Dedifferentiated amniotic fluid mesenchymal stem cell (primary cell): ENCODE data around the gene MRPL20.
"Not testable (repeated sequence)": the region's sequence is repeated elsewhere in the genome, so short reads cannot be mapped to it uniquely, and the experiment has no call there.

Source experiments
- DNase-seq: peaks from one replicate; pipeline ENCODE4 v3.0.0-alpha.2; 2016; ENCODE audit errors: extremely low spot score

MRPL20 gene

DNA sequence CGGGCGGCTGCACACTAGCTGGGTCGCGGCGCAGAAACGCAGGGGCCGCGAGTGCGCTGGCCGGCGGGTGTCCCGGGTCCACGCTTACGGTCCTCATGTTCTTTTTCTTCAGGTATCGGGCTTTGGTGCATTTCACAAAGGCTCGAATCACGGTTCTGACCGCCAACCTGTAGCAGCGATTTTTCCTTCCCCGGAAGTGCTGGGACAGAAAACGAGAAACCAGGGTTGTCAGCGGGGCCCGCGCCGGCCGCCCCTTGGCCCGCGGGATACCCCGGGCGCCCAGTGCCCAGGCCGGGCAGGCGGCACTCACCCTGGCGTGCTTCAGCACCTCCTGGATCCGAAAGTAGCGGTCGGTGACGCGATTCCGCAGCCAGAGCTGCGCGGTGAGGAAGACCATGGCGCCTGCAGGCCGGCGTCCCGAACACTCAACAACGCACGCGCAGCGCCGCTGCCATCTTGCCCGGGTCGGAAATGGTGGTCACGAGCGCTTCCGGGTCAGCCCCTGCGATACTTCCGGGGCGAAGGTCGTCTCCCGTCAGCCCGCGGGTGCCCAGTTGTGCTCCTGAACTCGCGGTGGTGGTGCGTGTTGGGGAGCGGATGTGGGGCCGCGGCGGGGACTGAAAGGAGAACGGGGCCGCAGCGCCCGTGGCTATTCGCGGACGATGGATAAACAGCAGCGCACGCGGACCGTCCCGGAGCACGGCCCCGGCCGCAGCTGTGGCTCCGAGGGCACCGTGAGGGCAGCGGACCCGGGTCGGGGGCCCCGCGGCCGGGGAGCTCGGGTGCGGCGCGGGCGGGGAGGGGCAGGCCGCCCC, at the start of gene MRPL20:
TSS of gene MRPL20 (minus strand) at position 473 of the 815 bp plus-strand sequence. CDS start at position 397, 76 bp downstream.
- peak; percentile 88 for DNase-seq

- not testable (repeated sequence) for DNase-seq
Measured at GRCh38 chr1:1456683-1457255, 49.7 kb upstream of the MRPL20 start.

- not testable (repeated sequence) for DNase-seq
Measured at GRCh38 chr1:1455934-1456333, 48.8 kb upstream of the MRPL20 start.

DNA sequence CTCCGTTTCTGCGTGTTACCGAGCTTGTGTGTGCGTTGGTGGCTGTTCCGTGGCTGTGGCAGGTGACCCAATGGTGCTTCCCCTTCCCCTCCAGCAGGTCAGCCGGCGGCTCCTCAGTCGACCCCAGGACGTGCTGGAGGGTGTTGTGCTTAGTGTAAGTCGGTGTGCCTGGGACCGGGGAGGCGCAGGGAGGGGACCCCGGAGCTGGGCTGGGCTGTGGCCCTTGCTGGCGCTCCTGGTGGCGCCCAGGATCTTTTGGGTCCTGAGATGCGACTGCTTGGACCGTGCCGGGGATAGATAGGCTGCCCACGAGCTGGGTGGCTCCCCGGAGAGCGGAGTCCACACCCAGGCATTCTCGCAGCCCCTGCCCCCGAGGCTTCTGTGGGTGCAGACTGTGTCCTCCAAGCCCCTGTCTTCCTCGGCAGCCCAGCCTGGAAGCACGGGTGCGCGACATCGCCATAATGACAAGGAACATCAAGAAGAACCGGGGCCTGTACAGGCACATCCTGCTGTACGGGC, 48.3 kb upstream of the MRPL20 start:
- no peak for DNase-seq

DNA sequence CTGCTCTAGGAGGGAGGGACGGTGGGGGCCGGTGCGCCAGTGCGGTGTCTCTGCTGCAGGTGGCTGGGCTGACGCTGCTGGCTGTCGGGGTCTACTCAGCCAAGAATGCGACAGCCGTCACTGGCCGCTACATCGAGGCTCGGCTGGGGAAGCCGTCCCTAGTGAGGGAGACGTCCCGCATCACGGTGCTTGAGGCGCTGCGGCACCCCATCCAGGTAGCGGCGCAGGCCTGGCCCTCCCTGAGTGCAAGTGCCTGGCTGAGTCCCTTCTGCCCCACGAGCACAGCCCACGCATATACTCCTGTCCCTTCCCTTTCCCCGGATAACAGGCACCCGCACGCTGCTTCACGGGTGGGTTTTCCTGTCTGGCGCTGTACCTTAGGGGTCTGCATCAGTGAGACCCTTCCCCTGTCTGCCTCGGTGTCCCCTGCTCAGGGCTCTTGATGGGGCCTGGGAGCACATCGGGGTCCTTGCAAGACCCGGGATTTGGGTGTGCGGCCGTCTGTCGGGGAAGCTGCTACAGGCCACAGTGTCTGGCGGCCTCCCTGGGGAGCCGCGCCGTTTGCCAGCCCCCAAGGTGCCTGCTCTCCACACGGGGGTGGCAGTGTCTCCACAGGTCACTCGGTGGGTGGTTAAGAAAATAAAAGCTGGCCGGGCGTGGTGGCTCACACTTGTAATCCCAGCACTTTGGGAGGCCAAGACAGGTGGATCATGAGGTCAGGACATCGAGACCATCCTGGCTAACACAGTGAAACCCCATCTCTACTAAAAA, 47.4 kb upstream of the MRPL20 start:
- DNase-seq, result not testable (repeated sequence)

DNA sequence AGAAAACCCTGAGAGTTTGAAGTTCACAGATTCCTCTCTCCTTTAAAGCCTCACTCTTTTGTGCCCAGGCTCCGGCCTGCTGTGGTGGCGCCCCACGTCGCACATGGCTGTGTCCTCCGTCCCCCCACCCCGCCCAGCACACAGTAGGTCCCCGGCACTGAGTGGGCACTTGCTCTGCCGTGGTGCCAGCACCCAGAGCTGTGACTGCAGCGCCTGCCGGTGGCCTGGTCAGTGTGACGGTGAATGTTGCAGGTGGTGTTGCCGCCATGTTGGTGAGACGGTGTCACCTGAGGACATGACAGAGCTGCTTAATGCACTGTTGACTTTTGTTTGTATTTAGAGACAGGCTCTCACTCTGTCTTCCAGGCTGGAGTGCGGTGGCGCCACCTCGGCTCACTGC, 45.8 kb upstream of the MRPL20 start:
- no peak for DNase-seq

DNA sequence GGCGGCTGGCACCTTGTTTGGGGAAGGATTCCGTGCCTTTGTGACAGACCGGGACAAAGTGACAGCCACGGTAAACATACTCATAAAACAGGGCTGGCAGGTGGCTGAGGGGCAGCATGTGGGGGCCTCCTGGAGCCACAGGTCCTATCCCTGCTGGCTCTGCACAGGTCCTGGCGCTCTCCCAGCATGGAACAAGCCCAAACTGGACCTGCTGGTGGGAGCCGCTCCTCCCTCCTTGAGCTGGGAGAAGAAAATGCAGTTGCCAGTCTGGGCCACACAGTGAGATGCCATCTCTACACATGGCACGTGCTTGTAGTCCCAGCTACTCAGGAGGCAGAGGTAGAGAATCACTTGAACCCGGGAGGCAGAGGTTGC, 45.3 kb upstream of the MRPL20 start:
- not testable (repeated sequence) for DNase-seq

- no peak for DNase-seq
Measured at GRCh38 chr1:1451696-1452364, 44.7 kb upstream of the MRPL20 start.

DNA sequence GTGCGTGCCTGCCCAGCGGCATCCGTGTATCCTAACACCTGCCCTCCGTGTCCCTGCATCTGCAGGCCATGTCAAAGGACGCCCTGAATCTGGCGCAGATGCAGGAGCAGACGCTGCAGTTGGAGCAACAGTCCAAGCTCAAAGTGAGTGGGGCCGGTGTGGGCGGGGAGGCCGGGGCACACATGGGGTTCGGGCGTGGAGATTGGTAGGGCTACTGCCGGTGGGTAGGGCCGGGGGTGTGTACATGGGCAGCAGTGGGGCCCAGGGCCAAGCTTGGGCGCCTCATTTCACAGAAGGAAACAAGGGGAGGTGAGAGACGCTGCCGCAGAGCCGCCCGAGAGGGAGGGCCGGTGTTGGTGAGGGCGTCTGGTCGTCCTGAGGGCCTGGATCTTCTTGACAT, 43.5 kb upstream of the MRPL20 start:
- DNase-seq, result not testable (repeated sequence)

DNA sequence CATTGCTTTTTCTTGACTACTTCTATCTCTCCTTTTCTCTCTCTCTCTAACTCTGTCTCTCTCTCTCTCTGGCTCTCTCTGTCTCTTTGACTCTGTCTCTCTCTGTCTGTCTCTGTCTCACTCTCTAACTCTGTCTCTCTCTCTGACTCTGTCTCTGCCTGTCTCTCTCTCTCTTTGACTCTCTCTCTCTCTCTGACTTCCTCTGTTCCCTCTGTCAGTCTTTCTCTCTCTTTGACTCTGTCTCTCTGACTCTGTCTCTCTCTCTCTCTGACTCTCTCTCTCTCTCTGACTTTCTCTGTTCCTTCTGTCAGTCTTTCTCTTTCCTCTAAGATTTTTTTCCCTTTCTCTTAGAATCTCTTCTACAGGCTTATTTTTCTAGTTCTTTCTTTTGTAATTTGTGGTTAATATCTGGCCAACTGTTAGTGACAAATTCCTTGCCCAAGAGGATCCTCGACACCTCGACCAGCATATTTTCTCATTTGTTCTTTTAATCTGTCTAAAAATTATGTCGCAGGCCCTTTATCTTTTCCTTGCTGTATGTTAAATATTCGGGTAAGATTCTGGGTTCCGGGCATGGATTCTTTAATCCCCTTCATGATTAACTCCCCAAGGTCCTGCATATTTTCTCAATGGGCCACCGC, 42.1 kb upstream of the MRPL20 start, which contains the start of gene ATAD3C:
TSS of gene ATAD3C (plus strand) at position 591 of the 641 bp plus-strand sequence. CDS start 995 bp downstream, outside the sequence.
- DNase-seq, result no peak

DNA sequence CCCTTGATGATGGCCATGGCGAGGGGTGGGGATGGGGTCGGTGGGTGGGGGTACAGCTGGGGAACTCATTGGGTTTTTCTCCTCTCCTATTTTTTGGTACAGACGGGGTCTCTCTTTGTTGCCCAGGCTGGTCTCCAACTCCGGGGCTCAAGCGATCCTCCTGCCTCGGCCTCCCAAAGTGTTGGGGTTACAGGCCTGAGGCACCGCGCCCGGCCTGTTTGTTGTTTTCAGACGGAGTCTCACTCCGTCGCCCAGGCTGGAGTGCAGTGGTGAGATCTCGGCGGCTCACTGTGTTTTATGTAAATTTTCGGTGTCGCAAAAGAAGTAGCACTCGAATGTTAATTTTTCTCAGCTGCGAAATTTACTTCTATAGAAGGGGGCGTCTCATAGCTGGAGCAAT, 39.5 kb upstream of the MRPL20 start:
- DNase-seq, result not testable (repeated sequence)

DNA sequence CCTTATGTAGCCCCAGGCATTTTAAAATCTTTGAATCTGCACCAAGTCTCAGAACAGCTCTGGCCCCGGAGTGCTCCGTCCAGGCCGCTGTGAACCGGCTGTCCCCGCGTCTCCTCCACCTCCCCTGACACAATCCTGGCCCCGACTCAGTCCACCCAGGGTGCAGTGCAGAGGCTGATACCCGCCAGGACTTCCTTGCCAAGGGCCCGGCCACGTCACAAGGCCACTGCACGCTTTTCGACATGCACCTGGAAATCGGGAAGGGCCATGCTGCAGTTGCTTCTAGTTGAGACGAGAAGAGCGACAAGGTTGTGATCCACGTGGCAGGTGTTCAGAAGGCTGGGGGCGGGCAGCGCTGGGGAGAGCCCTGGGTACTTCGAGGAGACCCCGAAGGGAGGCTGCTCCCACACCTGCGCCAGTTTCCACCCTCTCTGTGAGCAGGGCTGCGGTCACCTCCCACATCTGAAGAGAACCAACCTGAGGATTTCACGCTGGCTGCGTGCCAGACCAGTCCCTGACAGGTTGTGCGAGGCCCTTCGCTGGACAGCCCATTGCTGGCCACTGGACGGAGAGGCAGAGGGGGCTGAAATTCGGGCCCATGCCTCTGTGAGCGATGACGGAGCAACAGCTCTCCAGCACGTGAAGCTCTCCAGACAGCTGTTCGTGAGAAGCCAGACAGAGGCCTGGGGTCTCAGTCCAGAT, 35.1 kb upstream of the MRPL20 start:
- no peak for DNase-seq

DNA sequence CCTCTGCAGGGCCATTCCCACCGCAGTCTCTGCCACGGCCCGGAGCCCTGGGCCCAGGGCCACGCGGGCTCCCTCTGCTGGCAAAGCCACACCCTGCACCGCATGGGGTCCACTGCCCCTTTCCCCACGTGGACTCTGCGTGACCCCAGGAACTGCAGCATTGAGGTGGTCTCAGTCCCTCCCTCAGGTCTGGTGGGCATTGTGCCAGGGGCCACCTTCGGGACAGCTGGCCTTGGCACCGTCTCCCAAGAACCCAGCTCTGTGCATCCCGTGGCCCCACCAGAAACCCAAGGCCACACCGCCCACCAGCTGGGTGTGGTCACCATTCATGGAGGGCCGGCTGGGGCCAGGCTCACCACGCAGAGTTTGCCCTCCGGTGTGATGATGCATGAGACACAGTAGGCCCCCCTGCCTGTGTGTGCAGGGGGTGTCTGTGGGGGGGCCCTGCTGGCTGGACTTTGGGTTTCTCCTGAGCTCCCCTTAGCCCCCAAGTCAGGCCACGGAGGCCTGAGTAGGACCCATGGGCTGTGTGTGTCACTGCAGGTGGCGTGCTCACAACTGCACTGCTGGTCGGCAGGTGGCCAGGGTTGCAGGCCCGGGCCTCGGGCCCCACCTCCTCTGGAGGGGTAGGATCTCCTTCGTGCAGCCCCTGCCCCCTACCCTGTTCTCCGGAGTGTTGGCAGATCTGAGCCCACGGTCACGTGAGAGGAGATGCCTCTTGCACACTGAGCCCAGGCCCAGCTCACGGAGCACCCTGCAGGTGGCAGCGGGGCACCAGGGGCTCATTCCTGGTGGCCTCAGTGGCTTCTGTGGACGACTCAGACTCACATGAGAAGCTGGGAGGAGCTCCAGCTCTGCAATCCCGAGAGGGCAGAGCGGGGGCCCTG, 34.2 kb upstream of the MRPL20 start:
- DNase-seq, result no peak

DNA sequence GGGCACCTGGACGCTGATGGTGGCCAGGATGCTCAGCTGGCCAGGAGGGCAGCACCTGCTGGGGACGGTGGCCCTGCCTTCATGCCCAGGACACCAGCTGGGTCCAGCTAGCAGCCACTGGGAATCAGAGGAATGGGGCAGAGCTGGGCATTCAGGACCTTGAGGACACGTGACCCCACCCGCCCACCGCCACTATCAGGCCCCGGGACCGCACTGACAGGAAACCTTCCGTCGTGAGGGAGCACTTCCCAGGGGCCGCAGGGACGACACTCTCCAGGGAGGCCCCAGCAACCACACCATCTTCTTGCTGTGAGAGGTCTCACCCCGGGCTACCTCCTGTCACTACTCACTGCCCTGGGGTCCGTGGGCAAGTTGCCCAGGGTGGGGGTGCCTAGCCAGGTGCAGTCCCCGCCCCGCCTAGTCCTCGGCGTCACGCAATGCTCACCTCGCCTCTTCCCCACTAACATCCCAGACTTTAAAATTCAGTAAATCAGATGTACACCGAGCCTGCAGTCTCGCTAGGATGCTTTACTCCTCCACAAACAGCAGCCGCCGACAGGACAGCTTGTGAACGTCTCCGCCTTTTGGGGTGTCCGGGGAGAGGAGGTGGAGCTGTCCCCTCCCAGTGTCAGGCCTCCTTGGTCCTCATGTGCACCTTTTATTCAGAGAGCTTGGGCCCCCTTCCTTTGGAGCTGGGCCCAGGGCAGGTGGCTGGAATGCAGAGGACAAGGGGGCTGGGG, 33.3 kb upstream of the MRPL20 start:
- DNase-seq, result no peak

DNA sequence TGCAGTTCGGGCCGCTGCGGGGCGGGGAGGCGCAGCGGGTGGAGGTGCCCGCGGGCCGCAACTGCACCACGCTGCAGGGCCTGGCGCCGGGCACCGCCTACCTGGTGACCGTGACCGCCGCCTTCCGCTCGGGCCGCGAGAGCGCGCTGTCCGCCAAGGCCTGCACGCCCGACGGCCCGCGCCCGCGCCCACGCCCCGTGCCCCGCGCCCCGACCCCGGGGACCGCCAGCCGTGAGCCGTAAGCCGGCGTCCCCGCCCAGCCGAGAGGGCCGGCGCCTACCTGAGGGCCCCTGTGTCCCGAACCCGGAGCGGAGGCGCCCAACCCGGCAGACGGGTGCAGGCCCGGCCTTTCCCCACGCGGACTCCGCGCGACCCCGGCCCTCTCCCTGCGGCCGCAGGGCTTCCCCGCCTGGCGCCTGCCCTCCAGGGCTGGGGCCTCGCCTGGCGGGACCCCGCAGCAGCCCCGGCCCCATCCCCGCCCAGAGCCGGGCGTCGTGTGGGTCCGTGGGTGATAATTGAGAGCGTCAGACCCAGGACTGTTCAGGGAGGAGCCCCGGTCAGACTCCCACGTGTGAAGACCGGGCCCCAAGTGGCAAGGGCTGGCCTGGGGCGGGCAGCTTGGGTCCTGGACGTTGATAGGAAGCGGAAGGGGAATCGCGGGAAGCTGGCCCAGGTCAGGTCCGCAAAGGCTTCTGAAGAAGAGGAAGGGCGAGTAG, 32.6 kb upstream of the MRPL20 start:
- DNase-seq, result no peak

DNA sequence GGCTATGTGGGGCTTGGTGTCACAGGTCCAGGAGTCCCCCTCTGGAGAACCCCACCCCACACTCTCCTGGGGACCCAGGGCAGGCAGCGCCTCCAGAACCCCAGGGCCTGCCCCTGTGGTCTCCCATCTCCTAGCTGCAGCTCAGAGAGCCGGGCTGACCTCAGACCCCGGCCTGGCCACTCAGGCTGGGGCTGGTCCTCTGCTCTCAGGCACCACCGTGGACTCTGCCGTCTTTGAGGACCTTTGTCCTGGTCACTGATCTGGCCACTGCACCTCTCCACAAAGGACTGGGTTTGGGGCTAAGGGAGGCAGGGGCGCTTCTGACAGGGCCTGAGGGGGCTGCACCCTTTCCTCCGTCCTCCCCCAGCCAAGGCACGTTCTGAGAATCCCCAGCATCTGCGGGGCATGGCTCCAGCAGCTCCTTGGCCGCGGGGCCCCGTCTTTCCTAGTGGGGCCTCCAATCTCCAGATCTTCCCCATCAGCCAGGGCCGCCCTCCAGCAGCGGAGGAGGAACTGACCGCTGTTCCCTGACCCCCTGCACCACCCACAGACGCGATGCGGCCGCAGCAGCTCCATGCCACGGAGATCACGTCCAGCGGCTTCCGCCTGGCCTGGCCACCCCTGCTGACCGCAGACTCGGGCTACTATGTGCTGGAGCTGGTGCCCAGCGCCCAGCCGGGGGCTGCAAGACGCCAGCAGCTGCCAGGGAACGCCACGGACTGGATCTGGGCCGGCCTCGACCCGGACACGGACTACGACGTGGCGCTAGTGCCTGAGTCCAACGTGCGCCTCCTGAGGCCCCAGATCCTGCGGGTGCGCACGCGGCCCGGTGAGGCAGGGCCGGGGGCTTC, 31.7 kb upstream of the MRPL20 start:
- no peak for DNase-seq

DNA sequence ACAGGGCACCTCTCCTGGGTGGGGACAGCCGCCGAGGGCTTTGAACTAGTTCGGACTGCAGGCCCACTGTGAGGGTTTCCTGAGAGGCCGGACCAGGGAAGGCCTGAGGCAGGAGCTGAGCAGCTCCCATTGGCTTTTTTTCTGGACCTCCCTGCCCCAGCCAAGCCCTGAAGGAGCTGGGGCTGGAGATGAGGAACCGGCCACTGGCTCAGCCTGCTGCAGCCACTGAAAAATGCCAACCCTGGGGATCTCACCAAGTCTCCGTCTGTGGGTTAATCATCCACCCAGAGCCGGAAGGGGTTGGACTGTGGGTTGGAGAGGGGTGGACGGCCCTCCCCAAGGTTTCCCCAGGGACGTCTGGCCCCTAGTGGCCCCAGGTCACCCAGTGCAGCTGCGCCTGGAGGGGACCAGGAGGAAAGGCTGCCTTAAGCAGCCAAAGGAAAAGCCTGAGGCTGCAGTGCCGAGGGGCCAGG, 30.8 kb upstream of the MRPL20 start:
- DNase-seq, result no peak
